ENCODE measurements around the gene SRGAP3.

- TF ChIP-seq PATZ1 (CRISPR knock-in tag; IDR thresholded peaks at IDR 0.05; ENCODE audit: borderline replicate concordance) (no peak), CSDC2 (CRISPR knock-in tag; IDR thresholded peaks at IDR 0.05) (no peak), POU6F1 (CRISPR knock-in tag; IDR thresholded peaks at IDR 0.05; ENCODE audit: borderline replicate concordance, low read depth) (no peak), CSRNP3 (CRISPR knock-in tag; IDR thresholded peaks at IDR 0.05) (no peak), ZNF70 (CRISPR knock-in tag; IDR thresholded peaks at IDR 0.05) (no peak), RARB (CRISPR knock-in tag; IDR thresholded peaks at IDR 0.05) (no peak), ZFP30 (CRISPR knock-in tag; IDR thresholded peaks at IDR 0.05) (no peak), ZFP3 (CRISPR knock-in tag; IDR thresholded peaks at IDR 0.05) (no peak), ARNTL (CRISPR knock-in tag; IDR thresholded peaks at IDR 0.05; ENCODE audit: borderline replicate concordance, low read depth) (no peak), PPARA (CRISPR knock-in tag; IDR thresholded peaks at IDR 0.05; ENCODE audit: borderline replicate concordance) (no peak), ESRRG (CRISPR knock-in tag; IDR thresholded peaks at IDR 0.05) (no peak), OSR1 (CRISPR knock-in tag; IDR thresholded peaks at IDR 0.05) (no peak)
Observed at GRCh38 chr3:9081184-9081818, 168.1 kb downstream of the SRGAP3 start.
